Ramos (cell line): Measurements from ENCODE around the gene FGF3.
"Not testable (repeated sequence)": the region's sequence is repeated elsewhere in the genome, so short reads cannot be mapped to it uniquely, and the experiment has no call there.

Experiments
- in situ Hi-C: fragments of 300-500 bp; cut with MboI; formaldehyde crosslinking; loops from one replicate; pipeline ENCODE4 v1.14.3; 2022; ENCODE audit warnings: low sequenced_read_pairs; ENCODE audit not compliant: unreplicated experiment

Gene FGF3

GRCh38 chr11:69774354-69775162 lies 44.7 kb downstream of the FGF3 start:
- in situ Hi-C loops: no loop called here

GRCh38 chr11:69773626-69774353 lies 45.4 kb downstream of the FGF3 start:
- in situ Hi-C loops: no loop called here

GRCh38 chr11:69771466-69771865 lies 47.8 kb downstream of the FGF3 start:
- in situ Hi-C loops: no loop called here

GRCh38 chr11:69770540-69770939 lies 48.7 kb downstream of the FGF3 start:
- in situ Hi-C loops: no loop called here

GRCh38 chr11:69765498-69765995 lies 53.7 kb downstream of the FGF3 start:
- in situ Hi-C loops: no loop called here

GRCh38 chr11:69764918-69765317 lies 54.3 kb downstream of the FGF3 start:
- in situ Hi-C loops: not testable (repeated sequence)

GRCh38 chr11:69760319-69760718 lies 58.9 kb downstream of the FGF3 start:
- in situ Hi-C loops: no loop called here
